PC-3 (cell line): ENCODE measurements around the gene TKT.

Experiments used
- EZH2 ChIP-seq: fragments of 300-600 bp; sonication (generic); IDR thresholded peaks from one replicate; pipeline ENCODE4 v1.6.1; 2017; ENCODE audit warnings: antibody characterized with exemption, mild to moderate bottlenecking, low read length; ENCODE audit not compliant: unreplicated experiment
- EZH2phosphoT487 ChIP-seq: fragments of 300-600 bp; sonication (generic); IDR thresholded peaks from 2 replicates; pipeline ENCODE4 v1.6.1; 2018; ENCODE audit warnings: mild to moderate bottlenecking, antibody characterized with exemption, low read length, borderline replicate concordance
- TF ChIP-seq, protein P1 (sequence below): fragments of 300-600 bp; sonication (generic); conservative IDR thresholded peaks from 2 replicates; pipeline ENCODE4 v1.5.1; 2017; ENCODE audit warnings: antibody characterized with exemption, low read depth, mild to moderate bottlenecking, low read length

DNA sequence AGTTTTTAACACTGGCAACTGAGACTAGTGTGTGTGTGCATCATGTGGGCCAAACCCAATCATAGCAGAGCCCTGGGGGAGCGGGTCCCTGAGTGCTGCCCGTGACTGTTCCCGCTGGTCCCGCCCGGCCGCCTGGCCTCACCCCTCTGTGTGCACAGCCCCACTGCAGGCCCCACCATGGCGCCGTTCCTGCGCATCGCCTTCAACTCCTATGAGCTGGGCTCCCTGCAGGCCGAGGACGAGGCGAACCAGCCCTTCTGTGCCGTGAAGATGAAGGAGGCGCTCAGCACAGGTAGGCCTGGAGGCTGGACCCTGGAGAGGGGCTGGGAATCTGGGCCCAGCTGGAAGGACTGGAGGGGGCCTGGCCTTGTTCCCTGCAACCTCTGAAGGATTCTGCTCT lies 77.6 kb downstream of the TKT start:
- TF ChIP-seq EZH2 (no peak), EZH2phosphoT487 (no peak)
- TF ChIP-seq, protein P1, sequence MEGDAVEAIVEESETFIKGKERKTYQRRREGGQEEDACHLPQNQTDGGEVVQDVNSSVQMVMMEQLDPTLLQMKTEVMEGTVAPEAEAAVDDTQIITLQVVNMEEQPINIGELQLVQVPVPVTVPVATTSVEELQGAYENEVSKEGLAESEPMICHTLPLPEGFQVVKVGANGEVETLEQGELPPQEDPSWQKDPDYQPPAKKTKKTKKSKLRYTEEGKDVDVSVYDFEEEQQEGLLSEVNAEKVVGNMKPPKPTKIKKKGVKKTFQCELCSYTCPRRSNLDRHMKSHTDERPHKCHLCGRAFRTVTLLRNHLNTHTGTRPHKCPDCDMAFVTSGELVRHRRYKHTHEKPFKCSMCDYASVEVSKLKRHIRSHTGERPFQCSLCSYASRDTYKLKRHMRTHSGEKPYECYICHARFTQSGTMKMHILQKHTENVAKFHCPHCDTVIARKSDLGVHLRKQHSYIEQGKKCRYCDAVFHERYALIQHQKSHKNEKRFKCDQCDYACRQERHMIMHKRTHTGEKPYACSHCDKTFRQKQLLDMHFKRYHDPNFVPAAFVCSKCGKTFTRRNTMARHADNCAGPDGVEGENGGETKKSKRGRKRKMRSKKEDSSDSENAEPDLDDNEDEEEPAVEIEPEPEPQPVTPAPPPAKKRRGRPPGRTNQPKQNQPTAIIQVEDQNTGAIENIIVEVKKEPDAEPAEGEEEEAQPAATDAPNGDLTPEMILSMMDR = no peak
